SKM-1 treated with dmso at 0.1 percent for 144 hours (cell line): ENCODE data around the gene CD93.
A peak's percentile ranks its signal among the peaks of the same experiment; 100 is the strongest.

ENCODE experiments used
- DNase-seq: peaks from one replicate; lab custom pipeline; 2025; ENCODE audit not compliant: unreplicated experiment; lab: John Stamatoyannopoulos, UW

Gene CD93, protein sequence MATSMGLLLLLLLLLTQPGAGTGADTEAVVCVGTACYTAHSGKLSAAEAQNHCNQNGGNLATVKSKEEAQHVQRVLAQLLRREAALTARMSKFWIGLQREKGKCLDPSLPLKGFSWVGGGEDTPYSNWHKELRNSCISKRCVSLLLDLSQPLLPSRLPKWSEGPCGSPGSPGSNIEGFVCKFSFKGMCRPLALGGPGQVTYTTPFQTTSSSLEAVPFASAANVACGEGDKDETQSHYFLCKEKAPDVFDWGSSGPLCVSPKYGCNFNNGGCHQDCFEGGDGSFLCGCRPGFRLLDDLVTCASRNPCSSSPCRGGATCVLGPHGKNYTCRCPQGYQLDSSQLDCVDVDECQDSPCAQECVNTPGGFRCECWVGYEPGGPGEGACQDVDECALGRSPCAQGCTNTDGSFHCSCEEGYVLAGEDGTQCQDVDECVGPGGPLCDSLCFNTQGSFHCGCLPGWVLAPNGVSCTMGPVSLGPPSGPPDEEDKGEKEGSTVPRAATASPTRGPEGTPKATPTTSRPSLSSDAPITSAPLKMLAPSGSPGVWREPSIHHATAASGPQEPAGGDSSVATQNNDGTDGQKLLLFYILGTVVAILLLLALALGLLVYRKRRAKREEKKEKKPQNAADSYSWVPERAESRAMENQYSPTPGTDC

DNA sequence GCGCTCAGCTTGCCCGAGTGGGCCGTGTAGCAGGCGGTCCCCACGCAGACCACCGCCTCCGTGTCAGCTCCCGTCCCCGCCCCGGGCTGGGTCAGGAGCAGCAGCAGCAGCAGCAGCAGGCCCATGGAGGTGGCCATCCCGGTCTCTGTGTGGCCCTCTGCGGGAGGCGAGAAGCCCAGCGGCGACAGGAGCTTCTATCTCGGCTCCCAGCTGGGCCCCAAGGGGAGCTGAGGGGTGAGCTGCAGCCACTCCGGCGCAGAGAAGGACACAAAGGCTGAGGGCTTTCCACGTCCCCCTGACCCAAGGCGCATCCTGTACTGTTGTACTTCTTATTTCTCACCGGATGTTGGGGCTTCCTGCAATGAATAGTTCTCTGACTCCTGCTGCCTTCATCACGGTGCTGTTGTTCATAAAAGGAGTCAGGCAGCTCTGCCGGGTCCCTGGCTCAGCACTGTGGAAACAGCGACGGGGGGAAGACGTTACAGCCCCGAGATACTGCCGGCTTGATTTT is at the start of gene CD93:
Gene CD93 (minus strand): TSS at position 269 of the 511 bp plus-strand sequence. CDS start 132 bp downstream, at position 137.
- no peak for DNase-seq

DNA sequence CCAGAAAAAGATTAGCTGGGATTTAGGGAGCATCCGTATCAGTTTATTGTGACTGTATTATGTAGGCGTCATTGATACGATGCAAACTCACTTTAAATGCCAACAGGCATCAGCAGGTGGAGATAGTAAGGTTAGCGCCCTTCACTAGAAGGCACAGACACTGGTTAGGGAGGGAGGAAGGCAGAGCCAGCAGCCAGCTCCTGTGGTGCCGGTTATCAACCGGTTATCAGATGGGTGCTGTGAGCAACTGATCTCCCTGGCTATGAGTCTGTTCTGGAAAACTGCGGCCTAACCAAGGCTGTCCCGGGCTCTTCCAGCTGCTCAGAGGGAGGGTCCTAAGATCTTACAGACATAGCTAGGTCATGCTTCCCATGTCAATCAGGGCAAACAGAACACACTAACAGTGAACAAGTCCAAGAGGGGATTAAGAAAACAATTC is 47.5 kb upstream of the CD93 start:
- no peak for DNase-seq

DNA sequence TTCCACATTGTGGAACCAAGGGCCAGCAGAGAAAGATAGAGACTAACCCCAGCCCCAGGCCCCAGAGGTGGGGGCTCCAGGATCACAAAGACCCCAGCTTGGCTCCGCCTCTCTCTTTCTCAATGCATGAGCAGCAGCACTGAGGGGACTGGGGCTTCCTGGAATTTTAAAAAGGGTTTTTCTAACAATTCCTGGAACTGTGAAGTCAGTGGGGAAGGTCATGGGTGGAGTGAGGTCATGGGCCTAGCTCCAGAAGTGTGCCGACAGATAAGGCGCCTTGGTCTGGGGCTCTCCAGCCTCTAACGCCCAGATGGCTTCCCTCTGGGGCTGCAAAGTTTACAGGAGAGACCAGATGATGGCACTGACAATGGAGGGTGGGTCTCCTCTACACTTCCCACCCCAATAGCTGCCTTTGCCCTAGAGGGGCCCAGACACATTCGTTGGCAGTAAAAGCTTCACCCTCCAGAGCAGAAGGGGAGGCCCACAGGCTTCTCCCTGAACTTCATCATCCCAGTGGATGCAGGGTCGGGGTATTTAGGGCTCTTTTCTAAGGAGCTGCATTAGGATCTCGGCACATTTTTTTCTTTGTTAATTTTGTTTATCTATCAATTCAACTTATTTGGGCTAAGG is 46.9 kb upstream of the CD93 start:
- no peak for DNase-seq

DNA sequence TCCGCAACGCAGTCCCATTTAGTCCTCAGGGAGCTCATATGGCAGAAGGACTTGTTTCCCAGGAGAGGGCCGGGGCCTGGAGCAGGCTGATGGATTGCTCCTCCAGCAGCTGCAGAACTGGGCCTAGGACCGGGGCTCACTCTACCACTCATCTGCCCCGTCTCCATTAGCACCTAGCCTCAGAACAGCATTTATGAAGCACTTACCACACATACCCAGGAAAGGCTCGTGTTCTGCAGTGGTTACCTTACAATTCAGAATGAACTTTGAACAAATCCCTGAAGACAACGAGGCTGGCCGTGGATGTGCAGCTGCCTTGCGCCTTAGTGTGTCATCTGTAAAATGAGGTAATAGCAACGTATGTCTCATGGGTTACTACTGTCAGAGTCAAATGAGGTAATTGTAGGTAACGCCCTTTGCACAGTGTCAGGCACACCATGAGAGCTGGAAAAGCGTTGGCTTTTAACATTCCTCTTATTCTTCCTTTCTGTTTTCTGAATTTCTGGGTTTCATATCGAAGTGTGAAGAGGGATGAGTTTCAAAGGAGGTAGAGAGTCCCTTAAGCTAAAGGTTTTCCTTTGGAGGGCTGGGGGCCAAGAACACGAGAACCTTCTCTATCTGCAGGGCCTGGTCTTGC is 46.3 kb upstream of the CD93 start:
- no peak for DNase-seq

DNA sequence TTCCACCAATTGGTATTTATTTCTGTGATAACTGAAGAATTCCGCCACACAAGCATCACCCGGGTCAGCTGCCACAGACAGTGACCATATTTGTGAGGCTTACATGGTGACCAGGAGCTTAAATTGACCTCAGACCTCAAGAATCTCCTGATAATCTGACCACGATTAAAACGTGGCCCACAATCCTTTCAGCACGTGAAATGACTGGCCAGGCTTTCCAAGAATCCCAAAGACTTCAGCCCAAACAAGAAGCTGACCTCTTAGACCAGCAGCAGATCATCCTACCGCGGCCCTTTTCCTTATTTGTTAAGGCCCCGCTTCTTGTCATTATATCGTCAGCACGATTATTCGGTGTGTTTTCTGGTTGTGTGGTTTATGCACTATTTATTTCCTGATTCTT is 45.6 kb upstream of the CD93 start:
- DNase-seq: no peak

DNA sequence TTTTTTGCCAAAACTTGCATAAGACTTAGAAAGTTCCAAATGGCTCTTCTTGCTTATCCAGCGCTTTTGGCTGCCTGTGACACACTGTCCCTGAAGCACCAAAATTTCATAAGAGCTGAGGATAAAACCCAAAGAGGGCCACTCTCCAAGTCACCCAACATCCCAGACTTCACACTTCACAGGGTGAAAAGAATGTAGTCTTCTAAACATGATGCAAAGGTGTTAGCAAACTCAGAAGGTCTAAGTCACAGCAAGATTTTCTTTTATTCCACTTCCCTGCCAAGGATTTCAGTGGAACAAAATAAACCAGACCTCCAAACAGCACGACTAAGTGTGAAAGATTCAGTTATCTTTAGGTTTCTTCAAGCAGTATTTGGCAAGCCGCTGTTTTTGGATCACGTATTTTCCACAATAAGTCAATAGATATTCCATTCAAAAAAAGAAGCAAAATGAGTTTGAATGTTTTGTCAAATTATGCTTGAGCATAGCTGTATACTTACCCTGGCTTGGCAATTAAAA is 44.6 kb upstream of the CD93 start:
- no peak for DNase-seq

DNA sequence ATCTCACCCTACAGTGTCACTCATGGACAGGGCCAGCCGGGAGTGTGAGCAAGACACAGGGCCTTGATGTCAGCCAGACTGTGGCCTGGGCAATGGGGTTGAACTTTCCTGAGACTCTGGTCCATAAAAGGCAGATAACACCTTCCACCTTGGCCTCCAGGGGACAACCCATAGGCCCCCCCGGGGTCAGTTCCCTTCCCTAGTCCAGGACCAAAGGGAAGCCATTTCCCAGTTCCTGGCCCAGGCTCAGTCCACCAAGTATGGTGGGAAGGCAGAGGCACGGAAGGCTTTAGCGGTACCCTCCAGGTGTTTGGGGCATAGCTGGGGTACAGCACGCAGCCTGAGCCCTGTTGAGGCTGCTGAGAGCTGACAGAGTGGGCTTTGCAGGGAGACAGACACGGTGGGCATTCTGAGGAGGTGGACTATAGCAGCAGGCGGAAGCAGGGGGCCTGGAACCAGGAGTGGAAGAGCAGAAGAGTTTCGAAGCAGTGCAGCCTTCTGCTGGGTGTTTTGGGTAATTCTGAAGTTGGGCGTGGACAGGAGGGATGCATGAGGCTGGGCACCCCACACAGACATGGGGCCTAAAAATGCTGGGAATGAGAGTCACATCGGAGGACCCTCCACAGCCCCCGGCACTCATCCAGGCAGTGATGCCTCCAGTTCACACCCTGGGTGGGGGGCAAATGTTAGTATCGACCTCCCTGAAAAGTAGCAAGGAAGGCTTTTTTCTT is 43.9 kb upstream of the CD93 start:
- no peak for DNase-seq

DNA sequence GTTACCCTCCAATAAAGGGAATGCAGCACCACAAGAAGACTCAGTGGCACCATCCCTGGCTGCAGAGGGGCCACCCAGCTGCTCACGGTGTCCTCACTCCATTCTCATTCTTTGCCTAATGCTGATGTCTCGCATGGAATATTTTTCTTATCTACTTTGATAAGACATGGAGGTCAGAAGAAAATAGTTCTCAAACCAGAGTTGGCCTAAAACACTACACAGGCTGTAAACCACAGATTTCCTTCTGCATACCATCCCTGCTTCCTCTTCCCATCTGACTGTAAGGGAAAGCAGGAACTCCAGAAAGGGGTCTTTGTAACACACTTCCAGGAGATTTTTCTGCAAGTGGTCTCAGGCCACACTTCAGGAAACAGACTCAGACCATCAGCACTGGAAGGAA is 43.1 kb upstream of the CD93 start:
- no peak for DNase-seq

DNA sequence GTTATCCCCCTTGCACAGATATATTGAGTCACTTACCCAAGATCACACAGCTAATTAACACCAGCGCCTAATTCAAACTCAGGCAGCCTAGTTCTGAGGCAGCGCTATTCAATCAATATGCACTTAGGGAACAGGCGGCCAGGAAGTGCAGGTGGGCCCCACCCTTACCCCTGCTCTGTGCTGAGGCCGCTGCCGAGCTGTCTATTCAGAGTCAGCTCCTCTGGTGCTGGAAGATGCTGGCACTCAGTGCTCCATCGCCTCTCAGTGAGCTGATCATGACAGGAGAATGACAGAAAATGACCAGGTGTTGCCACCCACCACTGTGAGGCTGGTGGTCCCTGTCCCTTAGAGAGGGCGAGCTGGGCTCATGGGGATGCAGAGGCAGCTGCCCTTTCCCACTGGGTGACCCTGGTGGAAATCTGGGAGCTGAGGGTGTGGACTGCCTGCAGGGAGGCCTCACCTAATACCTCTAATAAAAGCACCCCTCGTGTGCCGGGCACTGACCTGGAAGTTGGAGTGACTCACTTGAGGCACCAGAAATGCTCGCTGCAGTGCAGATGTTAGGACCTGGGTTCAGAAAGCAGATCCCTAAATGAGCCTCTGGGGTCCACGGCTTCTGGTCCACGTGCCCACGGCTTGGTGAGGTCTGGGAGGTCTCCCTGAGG is 42.5 kb upstream of the CD93 start:
- no peak for DNase-seq

DNA sequence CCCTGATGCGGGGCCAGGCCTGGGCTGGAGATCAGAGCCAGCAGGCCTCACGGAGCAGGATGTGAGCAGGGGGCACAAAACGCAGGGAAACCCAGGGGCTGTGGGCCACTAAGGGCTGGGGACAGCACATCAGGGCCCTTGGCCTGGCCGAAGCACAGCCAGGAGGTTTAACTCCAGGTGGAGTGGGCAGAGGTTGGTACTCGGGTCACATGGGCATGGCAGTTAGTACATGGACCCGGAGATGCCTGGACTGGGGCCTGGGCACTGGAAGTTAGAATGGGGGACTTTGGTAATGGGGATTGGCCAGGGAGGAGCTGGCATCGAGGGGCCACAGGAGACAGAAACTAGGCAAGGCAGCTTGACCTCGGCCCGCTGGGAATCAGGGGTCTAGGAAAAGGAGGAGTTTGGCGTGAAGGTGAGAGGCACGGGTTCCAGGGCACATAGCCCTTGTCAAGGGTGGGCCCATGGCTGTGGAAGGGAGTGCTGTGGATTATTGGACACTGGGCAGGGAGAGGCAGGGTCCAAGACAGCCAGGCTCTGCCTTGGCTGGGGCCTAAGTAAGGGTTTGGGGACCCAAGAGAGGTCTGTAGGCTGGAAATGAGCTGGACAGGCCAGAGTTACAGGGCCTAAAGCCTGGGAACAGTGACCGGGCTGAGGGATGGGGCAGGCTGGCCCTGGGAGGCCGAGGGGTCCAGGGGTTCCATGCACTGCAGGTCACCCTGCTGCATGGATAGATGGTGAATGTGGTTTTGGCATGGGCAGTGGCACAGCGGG is 41.6 kb upstream of the CD93 start:
- DNase-seq: no peak

DNA sequence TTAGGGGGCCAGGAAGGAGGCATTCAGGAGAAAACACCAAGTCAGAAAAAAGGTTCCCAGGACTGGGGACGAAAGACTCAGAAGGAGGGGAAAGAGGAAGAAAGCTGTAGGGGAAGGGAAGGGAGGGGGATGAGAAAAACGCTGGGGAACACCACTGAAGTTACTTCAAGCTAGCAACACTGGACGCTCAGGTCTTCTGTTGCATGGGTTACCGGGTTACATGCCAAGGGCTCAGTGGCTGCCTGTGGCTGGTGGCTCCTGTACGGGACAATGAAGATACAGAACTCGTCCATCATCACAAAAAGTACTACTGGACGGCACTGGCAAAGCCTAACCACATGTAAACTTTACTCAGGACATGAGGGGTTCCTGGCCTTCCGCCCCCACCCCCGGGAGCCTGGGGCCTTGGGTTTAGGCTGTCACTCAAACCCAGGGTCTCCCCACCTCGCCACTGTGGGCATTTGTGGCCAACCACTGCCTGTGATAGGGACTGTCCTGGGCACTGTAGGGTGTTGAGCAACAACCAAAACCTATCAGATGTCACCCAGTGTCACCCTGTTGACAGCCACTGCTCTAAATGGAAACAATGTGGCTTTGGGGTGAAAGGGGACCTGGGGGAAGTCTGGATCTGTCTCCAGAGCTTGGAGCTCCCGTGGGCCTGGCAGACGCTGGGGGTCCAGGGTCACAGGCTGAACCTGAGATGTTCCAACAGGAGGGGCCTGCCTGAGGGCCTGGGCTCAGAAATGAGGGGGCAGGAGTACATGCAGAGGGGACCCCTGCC is 40.3 kb upstream of the CD93 start:
- peak; percentile 77 for DNase-seq

DNA sequence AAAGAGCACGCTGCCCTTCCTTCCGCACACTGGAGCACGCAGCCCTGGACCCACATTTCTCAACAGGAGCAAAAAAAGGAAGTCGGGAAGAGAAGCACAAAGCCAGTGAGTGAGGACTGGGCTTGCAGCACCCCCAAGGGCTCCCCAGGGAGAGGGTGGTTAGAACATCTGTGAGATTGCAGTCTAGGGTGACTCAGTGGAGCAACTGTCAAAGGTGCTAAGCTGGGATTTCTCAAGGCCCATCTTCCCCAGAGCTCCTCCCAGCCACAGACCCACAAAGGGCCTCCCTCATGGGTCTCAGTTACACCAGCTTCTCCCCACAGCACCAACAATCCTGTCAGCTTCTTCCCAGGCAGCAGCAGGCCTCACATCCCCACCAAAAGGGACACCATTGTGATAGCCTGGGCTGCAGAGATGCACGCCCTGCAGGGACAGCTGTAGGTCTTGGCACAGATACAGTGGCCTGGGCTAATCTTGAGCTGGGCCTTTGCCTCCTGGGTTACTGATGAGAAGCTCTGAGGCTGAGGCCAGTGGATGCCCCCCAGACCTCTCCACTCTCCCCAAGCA is 39.6 kb upstream of the CD93 start:
- DNase-seq: peak; percentile 99

DNA sequence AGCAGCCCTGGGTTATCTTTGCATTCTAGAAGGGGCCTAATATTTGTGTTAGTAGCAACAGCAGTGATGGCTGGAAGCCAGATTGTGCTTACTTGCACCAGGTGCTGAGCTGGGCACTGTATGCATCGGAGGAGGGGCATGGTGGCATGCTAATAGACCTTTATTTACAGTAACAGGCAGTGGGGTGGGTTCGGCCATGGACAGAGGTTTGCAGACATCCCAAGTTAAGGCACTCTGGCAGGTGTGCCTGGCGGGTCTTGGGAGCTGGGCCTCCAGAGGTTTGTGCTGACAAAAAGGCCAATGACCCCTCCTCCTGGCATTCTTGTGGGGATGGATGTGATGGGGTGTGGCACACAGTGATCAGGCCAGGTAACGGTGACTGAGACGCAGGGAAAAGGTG is 39.0 kb upstream of the CD93 start:
- DNase-seq: no peak

DNA sequence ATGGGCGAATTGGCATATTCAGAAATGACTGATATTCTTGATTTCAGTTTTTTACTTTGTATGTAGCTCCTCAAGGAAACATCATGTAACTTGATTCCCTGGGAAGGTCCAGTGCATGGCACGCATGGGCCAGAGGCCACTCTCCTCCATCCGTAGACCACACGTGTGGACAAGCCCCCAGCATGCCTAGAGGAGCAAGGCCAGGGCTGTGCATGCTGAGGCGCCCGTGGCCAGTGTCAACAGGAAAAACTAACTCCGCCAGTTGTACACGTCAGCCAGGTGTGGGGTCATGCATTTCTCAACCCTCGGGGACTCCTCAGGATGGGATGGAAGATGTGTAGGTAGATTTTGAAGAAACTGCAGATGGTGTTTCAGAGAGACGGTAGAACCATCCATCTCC is 37.8 kb upstream of the CD93 start:
- DNase-seq: no peak

DNA sequence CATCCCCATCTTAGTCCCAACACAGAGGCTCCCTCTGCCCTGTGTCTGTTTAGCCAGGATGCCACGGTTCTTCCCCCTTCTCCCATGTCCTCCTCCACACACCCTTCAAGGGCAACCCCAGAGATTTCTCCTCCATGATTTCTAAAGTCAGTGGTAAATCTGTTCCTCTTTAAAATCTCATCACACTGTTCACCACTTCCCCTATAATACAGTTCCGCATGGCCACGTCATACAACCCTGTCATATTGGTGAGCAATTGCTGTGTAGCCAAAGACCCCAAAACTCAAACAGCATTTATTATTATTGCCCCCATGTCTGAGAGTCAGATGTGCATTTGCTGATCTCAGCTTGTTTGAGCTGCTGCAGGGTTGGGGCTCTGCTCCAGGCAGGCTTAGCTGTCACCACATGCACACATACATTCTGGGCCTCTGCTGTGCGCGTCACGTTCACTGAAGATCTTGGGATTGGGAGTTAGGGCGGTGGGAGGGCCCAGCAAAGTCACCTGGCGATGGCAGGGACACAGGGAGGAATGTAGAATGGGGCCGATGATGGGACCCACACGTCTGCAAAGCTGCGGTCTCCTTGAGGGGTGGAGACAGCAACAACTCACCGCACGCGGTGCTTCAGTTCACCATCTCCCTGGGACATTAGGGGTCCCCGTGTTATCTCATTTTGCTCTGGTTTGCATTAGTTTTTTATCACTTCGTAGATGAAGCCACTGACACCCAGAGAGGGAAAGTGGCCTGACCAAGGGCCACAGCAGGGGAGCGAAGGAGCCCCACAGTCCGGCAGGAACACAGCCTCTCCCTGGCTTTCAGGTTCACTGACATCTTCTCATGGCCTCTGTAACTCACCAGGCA is 36.9 kb upstream of the CD93 start:
- DNase-seq: no peak

DNA sequence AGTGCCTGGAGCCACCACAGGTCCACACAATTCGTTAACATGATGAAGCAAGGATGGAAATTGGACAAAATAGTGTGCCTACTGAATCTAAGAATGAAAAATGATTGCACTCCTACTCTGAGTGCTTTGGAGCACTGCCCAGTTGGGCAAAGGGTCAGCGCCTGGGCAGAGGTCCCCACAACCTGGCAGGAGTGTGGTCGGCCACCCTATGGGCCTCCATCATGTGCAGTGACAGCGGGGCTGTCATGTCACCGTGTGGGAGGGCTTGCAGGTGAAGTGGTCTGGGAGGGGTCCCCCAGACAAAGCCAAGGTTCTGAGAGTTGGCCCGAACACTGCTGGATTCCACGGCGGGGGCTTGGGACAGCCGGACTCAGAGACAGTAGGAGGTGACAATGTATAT is 36.2 kb upstream of the CD93 start:
- DNase-seq: no peak

DNA sequence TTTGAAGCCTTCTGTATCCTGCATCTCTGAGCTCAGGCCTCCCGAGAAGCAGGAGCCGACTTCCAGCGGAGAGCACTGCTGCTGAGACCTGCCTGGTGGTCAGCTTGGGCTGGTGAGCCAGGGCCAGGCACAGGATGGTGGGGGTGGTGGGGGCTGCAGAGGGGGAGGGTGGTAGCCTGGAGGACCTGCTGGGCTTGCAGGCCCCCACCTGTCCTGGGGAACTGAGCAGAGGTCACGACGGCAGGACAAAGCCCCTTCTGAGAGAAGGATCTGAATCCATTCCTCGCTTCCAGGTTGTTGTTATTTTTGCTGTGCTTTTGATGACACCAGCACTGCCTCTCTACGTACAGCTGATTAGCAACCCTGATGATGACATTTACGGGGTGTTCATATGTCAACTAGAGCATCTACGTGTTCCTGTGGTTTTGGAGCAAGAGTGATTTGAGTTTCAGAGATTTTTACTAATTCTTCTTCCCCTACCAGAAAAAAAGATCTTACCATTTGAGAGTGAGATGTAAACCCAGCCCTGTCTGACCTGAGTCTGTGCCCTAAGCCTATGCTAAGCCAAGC is 35.7 kb upstream of the CD93 start:
- DNase-seq: no peak
